DOHH2 (cell line): Measurements from ENCODE around the gene MRPL50.

Source experiments
- EZH2phosphoT487 ChIP-seq: fragments of 200-600 bp; sonication (generic); IDR thresholded peaks from 2 replicates; pipeline ENCODE4 v1.6.1; 2017; ENCODE audit warnings: borderline replicate concordance, mild to moderate bottlenecking, antibody characterized with exemption, low read length, moderate library complexity, mixed read lengths
- TF ChIP-seq, protein P1 (sequence below): fragments of 200-600 bp; sonication (generic); IDR thresholded peaks from one replicate; pipeline ENCODE4 v1.5.1; 2014; ENCODE audit warnings: antibody characterized with exemption, mild to moderate bottlenecking, low read depth, low read length; ENCODE audit not compliant: poor library complexity, severe bottlenecking

DNA sequence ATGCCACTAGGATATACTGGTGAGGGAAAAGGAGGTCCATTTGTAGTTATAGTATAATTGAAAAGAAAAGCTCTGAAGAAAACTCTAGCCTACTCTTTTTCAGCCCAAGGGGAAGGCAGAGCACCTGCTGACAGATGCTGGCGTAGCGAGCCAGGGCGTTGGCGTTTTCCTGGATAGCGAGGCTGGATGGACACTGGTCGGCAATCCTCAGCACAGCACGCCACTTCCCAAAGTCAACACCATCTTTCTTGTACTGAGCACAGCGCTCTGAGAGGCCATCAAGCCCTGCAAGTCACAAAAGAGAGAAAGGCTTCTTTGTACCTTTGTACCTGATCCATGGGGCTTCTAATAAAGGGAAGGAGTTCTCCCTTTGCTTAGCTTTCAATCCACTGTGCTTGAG lies 28.9 kb upstream of the MRPL50 start:
- TF ChIP-seq, protein P1, sequence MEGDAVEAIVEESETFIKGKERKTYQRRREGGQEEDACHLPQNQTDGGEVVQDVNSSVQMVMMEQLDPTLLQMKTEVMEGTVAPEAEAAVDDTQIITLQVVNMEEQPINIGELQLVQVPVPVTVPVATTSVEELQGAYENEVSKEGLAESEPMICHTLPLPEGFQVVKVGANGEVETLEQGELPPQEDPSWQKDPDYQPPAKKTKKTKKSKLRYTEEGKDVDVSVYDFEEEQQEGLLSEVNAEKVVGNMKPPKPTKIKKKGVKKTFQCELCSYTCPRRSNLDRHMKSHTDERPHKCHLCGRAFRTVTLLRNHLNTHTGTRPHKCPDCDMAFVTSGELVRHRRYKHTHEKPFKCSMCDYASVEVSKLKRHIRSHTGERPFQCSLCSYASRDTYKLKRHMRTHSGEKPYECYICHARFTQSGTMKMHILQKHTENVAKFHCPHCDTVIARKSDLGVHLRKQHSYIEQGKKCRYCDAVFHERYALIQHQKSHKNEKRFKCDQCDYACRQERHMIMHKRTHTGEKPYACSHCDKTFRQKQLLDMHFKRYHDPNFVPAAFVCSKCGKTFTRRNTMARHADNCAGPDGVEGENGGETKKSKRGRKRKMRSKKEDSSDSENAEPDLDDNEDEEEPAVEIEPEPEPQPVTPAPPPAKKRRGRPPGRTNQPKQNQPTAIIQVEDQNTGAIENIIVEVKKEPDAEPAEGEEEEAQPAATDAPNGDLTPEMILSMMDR: no peak
- no peak for TF ChIP-seq EZH2phosphoT487
